NT2/D1 (cell line): ENCODE measurements around the gene SIN3B.

Experiments
- YY1 ChIP-seq: IDR thresholded peaks from 2 replicates; pipeline ENCODE4 v1.6.1; 2011; ENCODE audit not compliant: insufficient read length, insufficient read depth
- ZNF274 ChIP-seq: IDR thresholded peaks from 2 replicates; pipeline ENCODE4 v1.6.1; 2011; ENCODE audit warnings: mild to moderate bottlenecking, low read depth, low read length

DNA sequence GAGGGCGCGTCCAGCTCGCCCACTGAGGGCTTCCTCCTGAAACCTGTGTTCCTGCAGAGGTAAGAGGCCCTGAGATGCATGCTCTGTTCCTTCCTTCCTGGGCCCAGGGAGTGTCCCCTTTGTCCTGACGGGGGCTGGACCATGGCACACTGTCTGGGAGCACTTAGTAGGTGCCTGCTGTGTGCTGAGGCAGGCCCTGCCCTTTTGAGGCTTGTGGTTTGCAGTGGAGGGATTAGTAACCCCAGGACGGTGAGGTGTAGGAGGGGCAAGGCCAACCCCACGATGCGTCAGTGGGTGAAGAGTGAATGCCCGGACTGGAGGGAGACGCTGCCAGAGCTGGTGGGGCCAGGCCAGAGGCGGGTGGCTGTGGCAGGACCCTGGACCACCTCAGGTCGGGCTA lies 48.4 kb downstream of the SIN3B start:
- TF ChIP-seq ZNF274 (no peak), YY1 (no peak)
